HepG2 (cell line): Measurements from ENCODE around the gene ADRA2B. TPM values are rescaled to one million over a fixed set of nuclear protein-coding genes. Genes with fewer than 3 reads are reported as not detected.

ENCODE experiments used
- ATAC-seq: fragments of 200-7000 bp; cut with Tn5 transposase; 3 replicates; pipeline ENCODE4 v1.9.1; 2020; ENCODE audit warnings: mild to moderate bottlenecking, moderate library complexity
- BruUV-seq: library from RNA; stranded (reverse); fragments of 400-500 nt; replicated peaks from 2 replicates; lab custom pipeline; 2021; lab: Mats Ljungman, UMichigan
- CTCF ChIA-PET: fragments of 300-600 bp; formaldehyde crosslinking; extraction: SDS; loops from one replicate; lab custom pipeline; 2021; ENCODE audit warnings: low total read pairs, inconsistent platforms, low intra/inter-chr PET ratio; lab: Yijun Ruan, JAX
- POLR2A ChIA-PET: fragments of 350-600 bp; sonication (Branson Sonifier 250); formaldehyde crosslinking; loops from one replicate; lab custom pipeline; 2020; ENCODE audit warnings: antibody characterized with exemption, inconsistent platforms; lab: Yijun Ruan, JAX
- DNase-seq: peaks from one replicate; pipeline ENCODE4 v3.0.0-alpha.2; 2015; ENCODE audit warnings: low spot score
- FAIRE-seq: peaks from 3 replicates; lab custom pipeline; 2011; peaks lifted over from hg19 to GRCh38; lab: Jason Lieb, UNC
- H2AFZ ChIP-seq: one replicate; pipeline ENCODE4 v1.6.1; 2011; ENCODE audit warnings: low read length, inconsistent platforms
- H3K27ac ChIP-seq: fragments of 300-600 bp; 3 replicates; pipeline ENCODE4 v1.8.0; 2011; ENCODE audit warnings: mixed run types, mild to moderate bottlenecking, mixed read lengths, low read length, inconsistent platforms; ENCODE audit not compliant: insufficient read depth; ENCODE audit errors: extremely low read length
- H3K27me3 ChIP-seq, 2 experiments: fragments of 200-600 bp in 1 of 2; 2 replicates in 1 of 2; 3 replicates in 1 of 2; pipeline versions ENCODE4 v1.6.0 to v1.8.0; 2011; ENCODE audit warnings: low read length in 2 of 2, mild to moderate bottlenecking in 2 of 2, moderate library complexity in 2 of 2, inconsistent platforms in 1 of 2; ENCODE audit not compliant: insufficient read depth in 2 of 2, control insufficient read depth in 1 of 2
- H3K36me3 ChIP-seq, 2 experiments: fragments of 200-600 bp in 1 of 2; replicated peaks in 1 of 2; 2 replicates in 1 of 2; 3 replicates in 1 of 2; pipeline versions ENCODE4 v1.5.1 to v1.8.0; 2011; ENCODE audit warnings: low read length in 2 of 2, inconsistent platforms in 1 of 2; ENCODE audit not compliant: insufficient read depth in 2 of 2, control insufficient read depth in 1 of 2
- H3K4me1 ChIP-seq: 2 replicates; pipeline ENCODE4 v1.5.1; 2012; ENCODE audit warnings: low read length, inconsistent platforms; ENCODE audit not compliant: insufficient read depth
- H3K4me2 ChIP-seq: 2 replicates; pipeline ENCODE4 v1.6.0; 2011; ENCODE audit warnings: low read depth, low read length, inconsistent platforms
- H3K4me3 ChIP-seq, 3 experiments: fragments of 200-600 bp in 1 of 3; sonication (generic), shearing (Covaris generic) in 1 of 3; replicated peaks in 1 of 3; 2 replicates each; pipeline ENCODE4 v1.5.1; 2011 to 2016; ENCODE audit warnings: low read length in 3 of 3, inconsistent platforms in 2 of 3, low read depth in 2 of 3, mild to moderate bottlenecking in 2 of 3, control low read depth in 1 of 3, mixed read lengths in 1 of 3; ENCODE audit not compliant: insufficient read depth in 1 of 3
- H3K79me2 ChIP-seq: one replicate; pipeline ENCODE4 v1.6.1; 2011; ENCODE audit warnings: low read length, inconsistent platforms; ENCODE audit not compliant: insufficient read depth
- H3K9ac ChIP-seq: 2 replicates; pipeline ENCODE4 v1.6.0; 2011; ENCODE audit warnings: mild to moderate bottlenecking, low read depth, low read length, inconsistent platforms; ENCODE audit not compliant: insufficient read depth
- H3K9me3 ChIP-seq: 2 replicates; pipeline ENCODE4 v1.5.1; 2012; ENCODE audit warnings: mild to moderate bottlenecking, low read length
- H4K20me1 ChIP-seq: 2 replicates; pipeline ENCODE4 v1.6.0; 2011; ENCODE audit warnings: inconsistent platforms, mild to moderate bottlenecking, low read length, moderate library complexity; ENCODE audit not compliant: insufficient read depth
- ATF7 ChIP-seq, 2 experiments: fragments of 450-650 bp in 1 of 2; sonication (generic) in 1 of 2; formaldehyde crosslinking in 1 of 2; IDR thresholded peaks; 2 replicates each; pipeline versions ENCODE4 v1.4.0 to v1.6.1; 2016 to 2020; ENCODE audit warnings: antibody characterized with exemption in 1 of 2, mild to moderate bottlenecking in 1 of 2, missing genetic modification reagents in 1 of 2
- BORCS8-MEF2B ChIP-seq: sonication (generic); formaldehyde crosslinking; IDR thresholded peaks from 2 replicates; pipeline ENCODE4 v1.8.0; 2022; ENCODE audit warnings: mild to moderate bottlenecking, missing genetic modification reagents
- GABPA ChIP-seq, 2 experiments: IDR thresholded peaks; 2 replicates each; pipeline ENCODE4 v1.6.1; 2011 to 2016; ENCODE audit warnings: low read depth in 2 of 2, low read length in 1 of 2, missing biosample characterization in 1 of 2, missing genetic modification characterization in 1 of 2
- GFI1 ChIP-seq: sonication (generic); formaldehyde crosslinking; IDR thresholded peaks from 2 replicates; pipeline ENCODE4 v1.5.0; 2020; ENCODE audit warnings: missing genetic modification reagents, mild to moderate bottlenecking, borderline replicate concordance
- KDM5B ChIP-seq: sonication (generic); formaldehyde crosslinking; IDR thresholded peaks from 2 replicates; pipeline ENCODE4 v1.4.0; 2020; ENCODE audit warnings: missing genetic modification reagents, mild to moderate bottlenecking, borderline replicate concordance
- TP53 ChIP-seq: sonication (generic); formaldehyde crosslinking; conservative IDR thresholded peaks from 2 replicates; pipeline ENCODE4 v1.4.0; 2020; ENCODE audit warnings: missing genetic modification reagents
- ZNF891 ChIP-seq: sonication (generic); formaldehyde crosslinking; IDR thresholded peaks from 2 replicates; pipeline ENCODE4 v1.5.0; 2020; ENCODE audit warnings: mild to moderate bottlenecking, missing genetic modification reagents
- ZSCAN25 ChIP-seq: sonication (generic); formaldehyde crosslinking; IDR thresholded peaks from 2 replicates; pipeline ENCODE4 v1.8.0; 2022; ENCODE audit warnings: mild to moderate bottlenecking, missing genetic modification reagents
- WGBS: methylation state at CpG from one replicate; pipeline ENCODE4 v1.1.6; 2017; ENCODE audit warnings: low lambda C conversion rate; 5-methylcytosine and 5-hydroxymethylcytosine counted together
- in situ Hi-C: cut with HindIII; loops from 2 replicates; pipeline ENCODE4 v1.10.0; 2017; ENCODE audit warnings: low pct_unique_long_range_greater_than_20kb; ENCODE audit not compliant: extremely low pct_ligation_motif_present
- intact Hi-C: fragments of 100-400 bp; cut with micrococcal nuclease; formaldehyde crosslinking; loops from one replicate; pipeline ENCODE4 v1.10.0; 2022; ENCODE audit not compliant: unreplicated experiment
- polyA plus RNA-seq, 8 experiments: library from polyadenylated mRNA; depleted of rRNA in 3 of 8; stranded (reverse) in 7 of 8; unstranded in 1 of 8; fragments of >200 nt; fragmentation: Illumina TruSeq in 4 of 8; extraction: Trizol in 4 of 8; gene quantifications; 2 replicates each; pipeline versions ENCODE4 v1.2.1 to v1.2.3, GENCODE V29; 2011 to 2016; ENCODE audit warnings: low read depth in 4 of 8, missing spikeins in 1 of 8, mixed read lengths in 1 of 8; ENCODE audit not compliant: insufficient read depth in 1 of 8
- total RNA-seq, 5 experiments: library from RNA; depleted of rRNA; stranded (reverse); fragments of >200 nt; fragmentation: Illumina TruSeq; extraction: Trizol; gene quantifications; 2 replicates each; pipeline ENCODE4 v1.2.3, GENCODE V29; 2016; ENCODE audit warnings: low read depth in 1 of 5
- TF ChIP-seq, protein P1 (sequence below): sonication (generic); formaldehyde crosslinking; IDR thresholded peaks from 2 replicates; pipeline ENCODE4 v1.4.0; 2020; ENCODE audit warnings: missing genetic modification reagents
- TF ChIP-seq, protein P2 (sequence below), 2 experiments: fragments of 450-650 bp in 1 of 2; sonication (generic) in 1 of 2; formaldehyde crosslinking; IDR thresholded peaks; 2 replicates each; pipeline versions ENCODE4 v1.5.0 to v1.8.0; 2020 to 2022; ENCODE audit warnings: mild to moderate bottlenecking in 1 of 2, missing genetic modification reagents in 1 of 2
- TF ChIP-seq, protein P3 (sequence below): sonication (generic); formaldehyde crosslinking; IDR thresholded peaks from 2 replicates; pipeline ENCODE4 v1.5.1; 2020; ENCODE audit warnings: mild to moderate bottlenecking, missing genetic modification reagents, moderate library complexity
- TF ChIP-seq, protein P4 (sequence below): sonication (generic); formaldehyde crosslinking; IDR thresholded peaks from 2 replicates; pipeline ENCODE4 v1.8.1; 2022; ENCODE audit warnings: mild to moderate bottlenecking, missing genetic modification reagents

ADRA2B gene
- total and polyA plus RNA-seq, 2 of the 13 experiments (the other 11 are each of a cell fraction or from before 2014, with no cell fraction given): not detected

GRCh38 chr2:96108541-96109360, 7.6 kb downstream of the ADRA2B start:
- in situ Hi-C loops (loop anchor here (25.0 kb wide), 2 partner anchors 96 to 271 kb away; no protein-coding TSS in a partner anchor), intact Hi-C loops (no loop called here)
- Histone ChIP-seq H3K4me2 (peak overlapping the region; percentile 67), H2AFZ (no peak overlapping the region), H3K79me2 (no peaks in the 10 kb centered on the region), H3K27ac (no peak overlapping the region), H3K27me3 (peaks cover 2 to 3% of the 10 kb centered on the region in 2 experiments; a peak in 3 of 5 replicates), H3K4me1 (peaks cover 30% of the 10 kb centered on the region), H3K4me3 (peak overlapping the region in 2 of 3 experiments; percentile 8 to 48; a peak in 1 of 6 replicates), H3K9me3 (no peaks in the 10 kb centered on the region), H3K36me3 (no peaks in the 10 kb centered on the region), H4K20me1 (no peaks in the 10 kb centered on the region), H3K9ac (peak overlapping the region; percentile 23; the same call in 1 of the 2 replicates)
- ATAC-seq (peak; percentile 16), FAIRE-seq (no peak), DNase-seq (no peak)
- no TSS peak for BruUV-seq
- 38% methylated on average over 15 of the region's 17 CpGs for WGBS
- ChIA-PET CTCF (interaction anchor here (1.2 kb wide), 1 partner anchor 9 kb away, joined by 3 read pairs; no protein-coding TSS in a partner anchor), POLR2A (no interaction called here)
- TF ChIP-seq BORCS8-MEF2B (CRISPR knock-in tag) (0 out of 2 replicates have a peak, but pooled peaks have one; percentile 20), GABPA (IDR thresholded peaks at IDR 0.05; ENCODE audit: low read depth, low read length) (peak; percentile 31; the same call in 1 of the 2 replicates), GABPA (CRISPR knock-in tag; IDR thresholded peaks at IDR 0.05; ENCODE audit: low read depth) (peak; percentile 65; the same call in 1 of the 2 replicates), TP53 (no peak), ATF7 (IDR thresholded peaks at IDR 0.05) (no peak), ATF7 (CRISPR knock-in tag; IDR thresholded peaks at IDR 0.05) (no peak), ZSCAN25 (CRISPR knock-in tag) (peak; percentile 86), GFI1 (peak; percentile 96), KDM5B (CRISPR knock-in tag) (0 out of 2 replicates have a peak, but pooled peaks have one; percentile 35), ZNF891 (CRISPR knock-in tag) (no peak)
- TF ChIP-seq, protein P1, sequence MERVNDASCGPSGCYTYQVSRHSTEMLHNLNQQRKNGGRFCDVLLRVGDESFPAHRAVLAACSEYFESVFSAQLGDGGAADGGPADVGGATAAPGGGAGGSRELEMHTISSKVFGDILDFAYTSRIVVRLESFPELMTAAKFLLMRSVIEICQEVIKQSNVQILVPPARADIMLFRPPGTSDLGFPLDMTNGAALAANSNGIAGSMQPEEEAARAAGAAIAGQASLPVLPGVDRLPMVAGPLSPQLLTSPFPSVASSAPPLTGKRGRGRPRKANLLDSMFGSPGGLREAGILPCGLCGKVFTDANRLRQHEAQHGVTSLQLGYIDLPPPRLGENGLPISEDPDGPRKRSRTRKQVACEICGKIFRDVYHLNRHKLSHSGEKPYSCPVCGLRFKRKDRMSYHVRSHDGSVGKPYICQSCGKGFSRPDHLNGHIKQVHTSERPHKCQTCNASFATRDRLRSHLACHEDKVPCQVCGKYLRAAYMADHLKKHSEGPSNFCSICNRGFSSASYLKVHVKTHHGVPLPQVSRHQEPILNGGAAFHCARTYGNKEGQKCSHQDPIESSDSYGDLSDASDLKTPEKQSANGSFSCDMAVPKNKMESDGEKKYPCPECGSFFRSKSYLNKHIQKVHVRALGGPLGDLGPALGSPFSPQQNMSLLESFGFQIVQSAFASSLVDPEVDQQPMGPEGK (CRISPR knock-in tag): peak; percentile 42; the same call in 1 of the 2 replicates
- TF ChIP-seq, protein P2, sequence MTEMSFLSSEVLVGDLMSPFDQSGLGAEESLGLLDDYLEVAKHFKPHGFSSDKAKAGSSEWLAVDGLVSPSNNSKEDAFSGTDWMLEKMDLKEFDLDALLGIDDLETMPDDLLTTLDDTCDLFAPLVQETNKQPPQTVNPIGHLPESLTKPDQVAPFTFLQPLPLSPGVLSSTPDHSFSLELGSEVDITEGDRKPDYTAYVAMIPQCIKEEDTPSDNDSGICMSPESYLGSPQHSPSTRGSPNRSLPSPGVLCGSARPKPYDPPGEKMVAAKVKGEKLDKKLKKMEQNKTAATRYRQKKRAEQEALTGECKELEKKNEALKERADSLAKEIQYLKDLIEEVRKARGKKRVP (CRISPR knock-in tag; IDR thresholded peaks at IDR 0.05): no peak
- TF ChIP-seq, protein P3, sequence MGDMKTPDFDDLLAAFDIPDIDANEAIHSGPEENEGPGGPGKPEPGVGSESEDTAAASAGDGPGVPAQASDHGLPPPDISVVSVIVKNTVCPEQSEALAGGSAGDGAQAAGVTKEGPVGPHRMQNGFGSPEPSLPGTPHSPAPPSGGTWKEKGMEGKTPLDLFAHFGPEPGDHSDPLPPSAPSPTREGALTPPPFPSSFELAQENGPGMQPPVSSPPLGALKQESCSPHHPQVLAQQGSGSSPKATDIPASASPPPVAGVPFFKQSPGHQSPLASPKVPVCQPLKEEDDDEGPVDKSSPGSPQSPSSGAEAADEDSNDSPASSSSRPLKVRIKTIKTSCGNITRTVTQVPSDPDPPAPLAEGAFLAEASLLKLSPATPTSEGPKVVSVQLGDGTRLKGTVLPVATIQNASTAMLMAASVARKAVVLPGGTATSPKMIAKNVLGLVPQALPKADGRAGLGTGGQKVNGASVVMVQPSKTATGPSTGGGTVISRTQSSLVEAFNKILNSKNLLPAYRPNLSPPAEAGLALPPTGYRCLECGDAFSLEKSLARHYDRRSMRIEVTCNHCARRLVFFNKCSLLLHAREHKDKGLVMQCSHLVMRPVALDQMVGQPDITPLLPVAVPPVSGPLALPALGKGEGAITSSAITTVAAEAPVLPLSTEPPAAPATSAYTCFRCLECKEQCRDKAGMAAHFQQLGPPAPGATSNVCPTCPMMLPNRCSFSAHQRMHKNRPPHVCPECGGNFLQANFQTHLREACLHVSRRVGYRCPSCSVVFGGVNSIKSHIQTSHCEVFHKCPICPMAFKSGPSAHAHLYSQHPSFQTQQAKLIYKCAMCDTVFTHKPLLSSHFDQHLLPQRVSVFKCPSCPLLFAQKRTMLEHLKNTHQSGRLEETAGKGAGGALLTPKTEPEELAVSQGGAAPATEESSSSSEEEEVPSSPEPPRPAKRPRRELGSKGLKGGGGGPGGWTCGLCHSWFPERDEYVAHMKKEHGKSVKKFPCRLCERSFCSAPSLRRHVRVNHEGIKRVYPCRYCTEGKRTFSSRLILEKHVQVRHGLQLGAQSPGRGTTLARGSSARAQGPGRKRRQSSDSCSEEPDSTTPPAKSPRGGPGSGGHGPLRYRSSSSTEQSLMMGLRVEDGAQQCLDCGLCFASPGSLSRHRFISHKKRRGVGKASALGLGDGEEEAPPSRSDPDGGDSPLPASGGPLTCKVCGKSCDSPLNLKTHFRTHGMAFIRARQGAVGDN: peak; percentile 27; the same call in 1 of the 2 replicates
- TF ChIP-seq, protein P4, sequence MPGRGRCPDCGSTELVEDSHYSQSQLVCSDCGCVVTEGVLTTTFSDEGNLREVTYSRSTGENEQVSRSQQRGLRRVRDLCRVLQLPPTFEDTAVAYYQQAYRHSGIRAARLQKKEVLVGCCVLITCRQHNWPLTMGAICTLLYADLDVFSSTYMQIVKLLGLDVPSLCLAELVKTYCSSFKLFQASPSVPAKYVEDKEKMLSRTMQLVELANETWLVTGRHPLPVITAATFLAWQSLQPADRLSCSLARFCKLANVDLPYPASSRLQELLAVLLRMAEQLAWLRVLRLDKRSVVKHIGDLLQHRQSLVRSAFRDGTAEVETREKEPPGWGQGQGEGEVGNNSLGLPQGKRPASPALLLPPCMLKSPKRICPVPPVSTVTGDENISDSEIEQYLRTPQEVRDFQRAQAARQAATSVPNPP (CRISPR knock-in tag): 0 out of 2 replicates have a peak, but pooled peaks have one; percentile 1
